ENCODE measurements around the gene ULK3. TPM values are rescaled to one million over a fixed set of nuclear protein-coding genes. Genes with fewer than 3 reads are reported as not detected.

The ULK3 gene
- total and polyA plus RNA-seq, 2 of the 4 experiments (the other 2 are of a cell fraction) = 11.8 to 22.7 TPM

DNA sequence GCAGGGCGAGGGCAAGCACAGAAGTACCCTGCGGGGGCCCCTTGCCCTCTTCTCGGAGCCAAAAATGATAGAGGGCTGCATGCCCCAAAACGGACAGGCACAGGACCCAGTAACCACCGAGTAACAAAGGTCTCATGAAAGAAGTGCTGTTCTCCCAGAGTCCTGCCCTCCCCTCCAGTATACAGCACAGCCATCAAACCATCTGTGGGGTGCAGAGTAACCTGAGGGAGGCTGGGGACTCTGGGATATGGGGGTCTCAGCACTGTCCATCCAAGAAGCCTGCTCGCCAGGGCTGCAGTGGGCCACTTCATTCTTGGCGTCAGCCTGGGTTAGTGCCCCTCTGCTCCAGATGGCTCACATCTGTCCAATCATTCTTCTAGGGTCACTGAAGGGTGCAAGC lies 6.1 kb downstream of the ULK3 start:
- Histone ChIP-seq H3K36me3 (ENCODE audit: control insufficient read depth, insufficient read depth, low read length) (peaks cover 3% of the 10 kb centered on the region; the same call in 1 of the 2 replicates), H3K27ac (ENCODE audit: insufficient read depth, low read length) (no peak overlapping the region), H2BK5ac (ENCODE audit: low read depth, low read length, poor library complexity, severe bottlenecking) (no peak overlapping the region), H3K9me3 (ENCODE audit: control insufficient read depth, insufficient read depth, low read length) (no peaks in the 10 kb centered on the region), H4K91ac (ENCODE audit: insufficient read depth, low read depth, low read length) (no peak overlapping the region), H3K18ac (ENCODE audit: low read depth, low read length) (no peak overlapping the region), H4K5ac (ENCODE audit: low read depth, low read length) (no peak overlapping the region), H3K9me1 (ENCODE audit: insufficient read depth, low read length) (no peaks in the 10 kb centered on the region), H3K4me1 (ENCODE audit: control insufficient read depth, insufficient read depth, low read length) (no peaks in the 10 kb centered on the region; the same call in 1 of the 2 replicates), H3K4me2 (ENCODE audit: low read depth, low read length) (no peak overlapping the region), H3K56ac (ENCODE audit: extremely low read depth, insufficient read depth, low read length) (no peak overlapping the region), H2BK120ac (ENCODE audit: low read depth, low read length) (no peak overlapping the region), H3K79me1 (ENCODE audit: low read depth in 1 of 2, low read length in 2 of 2) (peaks cover 0 to 5% of the 10 kb centered on the region in 2 experiments; a peak in 1 of 4 replicates), H2BK15ac (ENCODE audit: low read depth, low read length) (no peak overlapping the region), H3K14ac (replicated peaks; ENCODE audit: low read depth, low read length) (no peak overlapping the region), H2AK5ac (ENCODE audit: low read depth, low read length) (no peak overlapping the region), H3K4me3 (ENCODE audit: insufficient read depth, low read depth, low read length) (no peak overlapping the region), H2BK20ac (ENCODE audit: low read depth, low read length) (no peak overlapping the region), H3K4ac (ENCODE audit: low read depth, low read length) (no peak overlapping the region), H2AFZ (replicated peaks; ENCODE audit: low read length, poor library complexity) (no peak overlapping the region), H4K20me1 (ENCODE audit: insufficient read depth, low read length) (no peaks in the 10 kb centered on the region), H3K23ac (ENCODE audit: low read depth, low read length) (no peak overlapping the region), H3K9ac (ENCODE audit: low read depth, low read length) (no peak overlapping the region), H2AK9ac (replicated peaks; ENCODE audit: low read depth, low read length, poor library complexity) (no peak overlapping the region), H4K8ac (ENCODE audit: low read depth in 2 of 2, low read length in 2 of 2) (no peak overlapping the region), H3K27me3 (ENCODE audit: control insufficient read depth, insufficient read depth, low read length) (no peaks in the 10 kb centered on the region)
- ChIA-PET POLR2A (ENCODE audit: unreplicated experiment) (no interaction called here), CTCF (no interaction called here)
- intact Hi-C loops (cut with micrococcal nuclease) = no loop called here
- DNase-seq (no peak), ATAC-seq (ENCODE audit: low read depth) (no peak)
- dilution Hi-C loops (cut with HindIII; ENCODE audit: low sequenced_read_pairs, unreplicated experiment) = no loop called here
- WGBS, 2 experiments (ENCODE audit: extremely low coverage in 2 of 2, insufficient read length in 1 of 2) = 90% methylated on average over 5 of the region's 7 CpGs; no CpG with 5 or more reads in 1 of the 2 experiments
- in situ Hi-C loops (cut with MboI; ENCODE audit: low sequenced_read_pairs) = no loop called here
- BruUV-seq (replicated peaks) = no TSS peak
- TF ChIP-seq SMC3 (IDR thresholded peaks at IDR 0.05; ENCODE audit: low read depth, low read length) (no peak), MAFK (IDR thresholded peaks at IDR 0.05; ENCODE audit: low read depth, low read length) (no peak), RFX5 (IDR thresholded peaks at IDR 0.05; ENCODE audit: low read depth, low read length) (no peak), RAD21 (IDR thresholded peaks at IDR 0.05; ENCODE audit: low read length) (no peak), POLR2A (IDR thresholded peaks at IDR 0.05; ENCODE audit: low read depth, low read length) (no peak), BHLHE40 (IDR thresholded peaks at IDR 0.05; ENCODE audit: low read depth, low read length) (no peak), MXI1 (IDR thresholded peaks at IDR 0.05; ENCODE audit: borderline replicate concordance, low read depth, low read length) (no peak), CTCF (conservative IDR thresholded peaks at IDR 0.05; ENCODE audit: low read depth, low read length) (no peak), CEBPB (IDR thresholded peaks at IDR 0.05; ENCODE audit: low read depth, low read length) (no peak)

Data from IMR-90 (cell line).